HG03135 (cell line): ENCODE results near the gene FPR2.

Experiments
- ATAC-seq: cut with Tn5 transposase; IDR thresholded peaks from one replicate; pipeline ENCODE4 v1.9.1; 2021; ENCODE audit warnings: mild to moderate bottlenecking, moderate library complexity; ENCODE audit not compliant: unreplicated experiment

Gene FPR2

GRCh38 chr19:51781999-51782398 lies 21.0 kb downstream of the FPR2 start:
- ATAC-seq = no peak

GRCh38 chr19:51783372-51783771 lies 22.4 kb downstream of the FPR2 start:
- ATAC-seq = no peak

GRCh38 chr19:51784109-51784785 lies 23.3 kb downstream of the FPR2 start:
- no peak for ATAC-seq

GRCh38 chr19:51784922-51785690 lies 24.1 kb downstream of the FPR2 start:
- no peak for ATAC-seq

- ATAC-seq = no peak
These were observed 25.9 kb downstream of the FPR2 start for GRCh38 chr19:51786646-51787494.

GRCh38 chr19:51788029-51788428 lies 27.0 kb downstream of the FPR2 start:
- no peak for ATAC-seq

- ATAC-seq = no peak
These were observed 28.2 kb downstream of the FPR2 start for GRCh38 chr19:51789061-51789795.

- ATAC-seq = no peak
These were observed 32.0 kb downstream of the FPR2 start for GRCh38 chr19:51792932-51793331.

GRCh38 chr19:51793994-51794393 lies 33.0 kb downstream of the FPR2 start:
- ATAC-seq = no peak

- no peak for ATAC-seq
These were observed 34.0 kb downstream of the FPR2 start, which contains the start of gene FPR3 for GRCh38 chr19:51794885-51795490. TSS of gene FPR3 (plus strand) at chr19:51795157. CDS start at chr19:51823749, 28,592 bp downstream.

- ATAC-seq = no peak
These were observed 35.3 kb downstream of the FPR2 start for GRCh38 chr19:51796195-51796679.

- ATAC-seq = no peak
These were observed 36.5 kb downstream of the FPR2 start for GRCh38 chr19:51797480-51797879.

- no peak for ATAC-seq
These were observed 37.1 kb downstream of the FPR2 start for GRCh38 chr19:51798062-51798461.

GRCh38 chr19:51799034-51799773 lies 38.2 kb downstream of the FPR2 start:
- ATAC-seq = no peak

- ATAC-seq = no peak
These were observed 38.9 kb downstream of the FPR2 start for GRCh38 chr19:51799774-51800472.

- no peak for ATAC-seq
These were observed 39.7 kb downstream of the FPR2 start for GRCh38 chr19:51800473-51801244.

- ATAC-seq = no peak
These were observed 41.8 kb downstream of the FPR2 start for GRCh38 chr19:51802775-51803174.

- no peak for ATAC-seq
These were observed 42.5 kb downstream of the FPR2 start for GRCh38 chr19:51803519-51803918.
